Neural progenitor cell (in vitro differentiated cells): ENCODE data around the gene ELOVL4. TPM values are rescaled to one million over a fixed set of nuclear protein-coding genes. Genes with fewer than 3 reads are reported as not detected.

Experiments used
- DNase-seq: peaks from one replicate; pipeline ENCODE4 v3.0.0-alpha.2; 2016; ENCODE audit warnings: low spot score
- H2AFZ ChIP-seq: fragments of 200-600 bp; sonication (generic); replicated peaks from 2 replicates; pipeline ENCODE4 v1.6.1; 2016; ENCODE audit warnings: antibody characterized with exemption
- H3F3A ChIP-seq: fragments of 200-600 bp; sonication (generic); 2 replicates; pipeline ENCODE4 v1.6.1; 2016; ENCODE audit warnings: antibody characterized with exemption, low read depth
- H3K27ac ChIP-seq: fragments of 200-600 bp; sonication (generic); 2 replicates; pipeline ENCODE4 v1.5.1; 2016; ENCODE audit warnings: mild to moderate bottlenecking
- H3K27me3 ChIP-seq: fragments of 200-600 bp; sonication (generic); 2 replicates; pipeline ENCODE4 v1.6.1; 2016; ENCODE audit warnings: mild to moderate bottlenecking, moderate library complexity
- H3K36me3 ChIP-seq: fragments of 200-600 bp; sonication (generic); 2 replicates; pipeline ENCODE4 v1.5.1; 2016
- H3K4me1 ChIP-seq: fragments of 200-600 bp; sonication (generic); 2 replicates; pipeline ENCODE4 v1.6.1; 2016; ENCODE audit warnings: mixed run types
- H3K4me2 ChIP-seq: fragments of 200-600 bp; sonication (generic); 2 replicates; pipeline ENCODE4 v1.6.1; 2016
- H3K4me3 ChIP-seq: fragments of 200-600 bp; sonication (generic); 2 replicates; pipeline ENCODE4 v1.5.1; 2016
- H3K79me2 ChIP-seq: fragments of 200-600 bp; sonication (generic); 2 replicates; pipeline ENCODE4 v1.6.1; 2016; ENCODE audit warnings: low read depth
- H3K9ac ChIP-seq: fragments of 200-600 bp; sonication (generic); 2 replicates; pipeline ENCODE4 v1.6.1; 2016
- H3K9me3 ChIP-seq: fragments of 200-600 bp; sonication (generic); 2 replicates; pipeline ENCODE4 v1.5.1; 2016; ENCODE audit warnings: low read depth
- H4K20me1 ChIP-seq: fragments of 200-600 bp; sonication (generic); 2 replicates; pipeline ENCODE4 v1.6.1; 2016; ENCODE audit warnings: low read depth
- H3K27ac Mint-ChIP-seq: 3 replicates; pipeline ENCODE4 v1.8.0; 2021; ENCODE audit warnings: mixed read lengths
- H3K27me3 Mint-ChIP-seq: 2 replicates; pipeline ENCODE4 v1.8.0; 2022; ENCODE audit warnings: low read depth, mild to moderate bottlenecking, inconsistent platforms, moderate library complexity, mixed read lengths; ENCODE audit not compliant: insufficient read depth
- H3K36me3 Mint-ChIP-seq: 3 replicates; pipeline ENCODE4 v1.8.0; 2021; ENCODE audit warnings: mixed read lengths
- H3K4me1 Mint-ChIP-seq: 3 replicates; pipeline ENCODE4 v1.8.0; 2021; ENCODE audit warnings: mixed read lengths
- H3K4me3 Mint-ChIP-seq: 3 replicates; pipeline ENCODE4 v1.8.0; 2021; ENCODE audit warnings: mild to moderate bottlenecking, moderate library complexity, mixed read lengths
- H3K9me3 Mint-ChIP-seq: 3 replicates; pipeline ENCODE4 v1.8.0; 2020; ENCODE audit warnings: mixed read lengths
- CTCF ChIP-seq: fragments of 200-600 bp; sonication (generic); IDR thresholded peaks from 2 replicates; pipeline ENCODE4 v1.5.1; 2017; ENCODE audit warnings: antibody characterized with exemption, mild to moderate bottlenecking
- EZH2 ChIP-seq: fragments of 200-600 bp; sonication (generic); IDR thresholded peaks from 2 replicates; pipeline ENCODE4 v1.6.1; 2017; ENCODE audit warnings: antibody characterized with exemption, mild to moderate bottlenecking, moderate library complexity
- EZH2phosphoT487 ChIP-seq: fragments of 200-600 bp; sonication (generic); IDR thresholded peaks from 2 replicates; pipeline ENCODE4 v1.6.1; 2017; ENCODE audit warnings: antibody characterized with exemption
- total RNA-seq: library from RNA; depleted of rRNA; stranded (reverse); fragments of >200 nt; gene quantifications from 2 replicates; pipeline ENCODE4 v1.2.3, GENCODE V29; 2015; ENCODE audit warnings: low replicate concordance

ELOVL4 gene
- total RNA-seq, 1 donor from 2014 or later: 17.2 TPM

GRCh38 chr6:79954849-79955248 lies 7.5 kb upstream of the ELOVL4 start:
- Histone ChIP-seq H4K20me1 (no peaks in the 10 kb centered on the region), H2AFZ (no peak overlapping the region), H3K9ac (no peak overlapping the region), H3F3A (no peaks in the 10 kb centered on the region), H3K9me3 (no peaks in the 10 kb centered on the region), H3K4me3 (no peak overlapping the region), H3K27me3 (no peaks in the 10 kb centered on the region), H3K36me3 (no peaks in the 10 kb centered on the region), H3K4me1 (no peaks in the 10 kb centered on the region), H3K27ac (no peak overlapping the region), H3K4me2 (no peak overlapping the region), H3K79me2 (no peaks in the 10 kb centered on the region)
- Mint-ChIP-seq H3K4me1 (no peaks in the 10 kb centered on the region), H3K36me3 (no peaks in the 10 kb centered on the region), H3K9me3 (peaks cover 9% of the 10 kb centered on the region), H3K4me3 (no peak overlapping the region), H3K27ac (no peak overlapping the region), H3K27me3 (peaks cover 6% of the 10 kb centered on the region)
- TF ChIP-seq EZH2phosphoT487 (no peak), CTCF (no peak), EZH2 (no peak)
- DNase-seq: no peak

- H3K27ac ChIP-seq: no peak overlapping the region
- no peak overlapping the region for H3K4me2 ChIP-seq
- peak; percentile 92 for DNase-seq
- no peaks in the 10 kb centered on the region for H3K36me3 Mint-ChIP-seq
- H2AFZ ChIP-seq: peak overlapping the region; percentile 75
- H3K27ac Mint-ChIP-seq: no peak overlapping the region
- H3K27me3 ChIP-seq: peaks cover 16% of the 10 kb centered on the region
- no peaks in the 10 kb centered on the region for H3K9me3 ChIP-seq
- H3K36me3 ChIP-seq: no peaks in the 10 kb centered on the region
- no peak overlapping the region for H3K4me3 ChIP-seq
- H3K4me1 ChIP-seq: peaks cover 10% of the 10 kb centered on the region
- H3K9ac ChIP-seq: no peak overlapping the region
- TF ChIP-seq EZH2 (no peak), CTCF (peak; percentile 83), EZH2phosphoT487 (no peak)
- H4K20me1 ChIP-seq: no peaks in the 10 kb centered on the region
- peaks cover 12% of the 10 kb centered on the region for H3K4me1 Mint-ChIP-seq
- H3K27me3 Mint-ChIP-seq: peaks cover 14% of the 10 kb centered on the region
- H3K4me3 Mint-ChIP-seq: no peak overlapping the region
- peaks cover 30% of the 10 kb centered on the region for H3F3A ChIP-seq
- H3K9me3 Mint-ChIP-seq: no peaks in the 10 kb centered on the region
- peaks cover 20% of the 10 kb centered on the region for H3K79me2 ChIP-seq
Measured at GRCh38 chr6:79949233-79949632, 1.9 kb upstream of the ELOVL4 start.

- Histone ChIP-seq H3K9me3 (no peaks in the 10 kb centered on the region), H3K9ac (peak overlapping the region; percentile 14), H3K79me2 (peaks cover 43% of the 10 kb centered on the region), H3K4me3 (peak overlapping the region; percentile 93), H3K27ac (no peak overlapping the region), H3K4me1 (peaks cover 17% of the 10 kb centered on the region), H4K20me1 (peaks cover 4% of the 10 kb centered on the region), H3F3A (peaks cover 30% of the 10 kb centered on the region), H3K27me3 (peaks cover 16% of the 10 kb centered on the region), H3K4me2 (peak overlapping the region; percentile 98), H2AFZ (peak overlapping the region; percentile 99), H3K36me3 (no peaks in the 10 kb centered on the region)
- H3K27me3 Mint-ChIP-seq: peaks cover 10% of the 10 kb centered on the region
- H3K27ac Mint-ChIP-seq: peak overlapping the region; percentile 34
- H3K4me1 Mint-ChIP-seq: peaks cover 22% of the 10 kb centered on the region
- DNase-seq: peak; percentile 78
- H3K9me3 Mint-ChIP-seq: no peaks in the 10 kb centered on the region
- H3K36me3 Mint-ChIP-seq: no peaks in the 10 kb centered on the region
- H3K4me3 Mint-ChIP-seq: peak overlapping the region; percentile 98
- TF ChIP-seq EZH2 (peak; percentile 10), CTCF (peak; percentile 74), EZH2phosphoT487 (no peak)
Measured at GRCh38 chr6:79946272-79947190, 822 bp downstream of the ELOVL4 start.
